Sciatic nerve (tissue), 2 donors: Measurements from ENCODE around the gene CACNA2D3. TPM values are rescaled to one million over a fixed set of nuclear protein-coding genes. Genes with fewer than 3 reads are reported as not detected.

Experiments
- ATAC-seq: fragments of 200-7000 bp; cut with Tn5 transposase; one replicate; pipeline ENCODE4 v1.9.1; 2020; ENCODE audit warnings: mild to moderate bottlenecking, moderate library complexity
- DNase-seq: peaks from one replicate; pipeline ENCODE4 v3.0.0-alpha.2; 2020; ENCODE audit warnings: low spot score
- intact Hi-C: fragments of 100-400 bp; cut with DNase I; formaldehyde crosslinking; loops from one replicate; pipeline ENCODE4 v1.14.2; 2022
- total RNA-seq: library from RNA; stranded (reverse); fragmentation: NEBNext Ultra II Directional; extraction: Animal tissue kit (Norgen Biotek cat#: 25700); gene quantifications from one replicate; pipeline ENCODE4 v1.2.1, GENCODE V29; 2021
- donor health status: DM: no; HTN: no; CAD: no.
- donor health status: DM: no; HTN: no; CAD: no.

Gene CACNA2D3
- total RNA-seq, 1 donor from 2014 or later = 6.9 TPM

DNA sequence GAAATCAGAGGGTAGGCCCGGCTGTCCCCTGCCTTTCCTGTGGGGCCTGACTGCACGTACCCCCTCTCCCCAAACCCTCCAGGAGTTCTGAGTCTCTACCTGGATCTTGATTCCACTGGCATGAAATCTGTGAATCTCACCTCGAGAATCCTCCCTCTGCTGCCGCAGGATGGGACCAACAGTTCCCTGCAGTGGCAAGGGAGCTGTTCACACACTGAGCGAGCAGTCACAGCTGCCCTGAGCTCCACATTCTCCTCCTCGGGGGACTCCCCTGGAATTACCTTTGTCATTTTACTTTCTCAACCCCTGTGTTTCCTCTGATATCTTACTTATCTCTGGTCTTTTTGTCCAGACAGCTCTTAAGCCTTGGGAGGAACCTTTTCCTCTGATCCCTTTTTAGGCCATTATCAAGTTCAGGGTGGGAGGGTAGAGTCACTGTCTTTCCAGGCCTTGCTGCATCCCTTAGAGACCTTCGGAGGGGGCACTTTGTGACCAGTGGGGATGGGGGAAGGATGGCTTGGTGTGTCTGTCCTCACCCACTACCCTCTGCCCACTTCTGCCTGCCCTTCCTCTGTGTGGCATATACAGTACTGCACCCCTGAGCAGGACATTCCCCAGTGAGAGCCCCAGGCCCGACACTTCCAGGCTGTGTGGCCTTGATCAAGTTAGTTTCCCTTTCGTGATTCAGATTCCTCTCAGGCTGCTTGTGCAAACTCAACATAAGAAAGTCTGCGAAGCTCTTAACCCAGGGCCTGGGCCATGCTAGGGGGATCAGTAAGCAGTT lies 42.0 kb downstream of the CACNA2D3 start:
- DNase-seq (no peak), ATAC-seq (no peak)
- intact Hi-C loops = no loop called here

DNA sequence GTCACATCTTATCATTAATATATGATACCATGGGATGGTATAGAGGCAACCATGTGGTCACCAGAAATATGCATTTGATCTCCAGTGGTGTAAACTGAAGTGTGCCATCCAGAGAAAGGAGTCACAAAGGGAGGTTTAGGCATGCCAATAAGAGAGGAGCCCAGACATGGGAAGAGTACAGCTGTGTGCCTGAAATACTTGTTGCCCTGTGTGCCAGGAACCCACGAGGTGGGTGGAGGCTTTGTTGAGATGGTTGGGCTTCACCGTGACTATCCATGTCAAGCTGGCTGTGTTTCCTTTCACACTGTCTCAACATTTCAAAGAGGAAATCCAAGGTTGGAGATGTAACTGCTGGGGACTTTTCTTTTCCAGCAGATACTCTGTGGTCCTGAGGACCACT lies 43.5 kb downstream of the CACNA2D3 start:
- DNase-seq (no peak), ATAC-seq (no peak)
- intact Hi-C loops = no loop called here

GRCh38 chr3:54167999-54168398 lies 45.6 kb downstream of the CACNA2D3 start:
- intact Hi-C loops = no loop called here
- DNase-seq = no peak

DNA sequence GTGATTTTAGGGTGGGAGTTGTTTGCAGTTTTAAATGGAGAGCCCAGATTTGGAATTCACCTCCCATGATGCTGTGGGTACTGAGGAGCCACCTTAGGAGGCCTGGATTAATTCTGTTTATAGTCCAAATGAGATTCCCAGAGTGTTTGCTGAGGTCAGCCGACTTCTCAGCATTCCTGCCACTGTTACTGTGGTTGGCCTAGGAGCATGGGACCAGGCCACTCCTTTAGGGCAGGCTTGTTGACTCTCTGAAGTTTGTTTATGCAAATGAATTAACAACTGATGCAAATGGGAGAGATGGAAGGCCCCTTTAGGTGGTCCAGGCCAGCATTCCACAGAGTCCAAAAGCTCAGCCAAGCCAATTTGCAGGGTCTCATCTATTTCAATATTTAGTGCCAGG lies 46.1 kb downstream of the CACNA2D3 start:
- DNase-seq (no peak), ATAC-seq (no peak)
- intact Hi-C loops = no loop called here

More at GRCh38 chr3:54167999-54168398, 45.6 kb downstream of the CACNA2D3 start:
- no peak for ATAC-seq

- intact Hi-C loops = no loop called here
- ATAC-seq = no peak
- no peak for DNase-seq
These were observed 47.2 kb downstream of the CACNA2D3 start for GRCh38 chr3:54169524-54169923.

GRCh38 chr3:54171509-54171908 lies 49.2 kb downstream of the CACNA2D3 start:
- intact Hi-C loops = no loop called here
- ATAC-seq (no peak), DNase-seq (no peak)

GRCh38 chr3:54171951-54172350 lies 49.6 kb downstream of the CACNA2D3 start:
- ATAC-seq = no peak
- intact Hi-C loops = no loop called here
- DNase-seq = no peak

DNA sequence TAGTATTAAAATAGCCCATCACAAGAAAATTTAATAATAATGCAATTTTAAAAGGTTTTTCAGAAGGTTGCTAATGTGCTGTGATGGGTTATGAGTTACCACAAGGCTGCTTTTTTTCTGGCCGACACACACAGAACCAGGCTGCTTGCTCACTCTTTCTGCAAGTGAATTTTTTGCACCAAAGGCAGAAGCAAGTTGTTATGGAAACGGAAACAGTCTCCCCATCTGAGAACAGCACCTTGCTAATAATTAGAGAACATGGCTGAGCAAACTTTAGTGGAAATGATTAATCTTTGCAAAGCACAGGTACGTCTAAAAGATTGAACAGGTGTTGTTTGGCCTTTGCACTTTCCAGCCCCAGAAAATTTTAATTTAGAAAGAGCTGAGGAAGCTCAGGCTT lies 51.0 kb downstream of the CACNA2D3 start:
- no peak for DNase-seq
- intact Hi-C loops = no loop called here

DNA sequence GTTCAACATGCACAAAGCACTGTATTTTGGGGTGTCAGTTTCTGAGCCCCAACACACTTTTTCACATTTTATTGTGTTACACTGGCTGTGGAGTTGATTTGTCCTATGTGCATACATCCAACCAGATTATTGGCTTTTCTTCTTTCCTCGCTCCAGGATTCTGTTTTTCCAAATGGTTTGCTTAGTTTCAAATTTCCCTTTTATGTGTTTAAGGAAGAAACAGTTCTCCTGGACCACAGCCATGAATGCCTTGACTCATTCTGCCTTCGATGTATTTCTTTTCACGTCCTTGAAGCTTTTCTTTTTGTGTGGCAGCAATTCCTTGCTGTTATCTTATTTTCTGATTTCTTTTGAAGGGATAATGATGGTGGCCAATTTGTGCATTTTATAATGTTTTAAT lies 53.8 kb downstream of the CACNA2D3 start:
- ATAC-seq = no peak
- no peak for DNase-seq
- intact Hi-C loops = no loop called here

More for the DNA sequence above, 51.0 kb downstream of the CACNA2D3 start:
- no peak for ATAC-seq

DNA sequence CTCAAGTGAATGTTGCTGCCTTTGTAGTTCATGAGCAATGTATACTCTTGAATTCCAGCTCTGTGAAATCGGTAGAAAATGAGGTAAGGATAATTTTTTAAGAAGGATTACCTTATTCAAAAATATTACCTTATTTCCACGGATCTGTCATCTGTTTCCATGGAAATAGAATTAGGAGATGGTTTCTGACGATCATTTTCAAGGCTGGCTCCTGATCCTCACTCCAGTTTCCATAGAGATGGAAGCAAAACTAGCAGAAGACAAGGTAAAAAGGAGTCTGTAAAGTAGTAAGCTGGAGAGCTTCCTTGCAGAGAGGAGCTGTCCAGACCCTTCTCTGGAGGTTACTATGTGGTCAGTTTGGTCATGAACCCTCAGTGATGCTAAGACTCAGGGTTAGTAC lies 55.5 kb downstream of the CACNA2D3 start:
- ATAC-seq = no peak
- DNase-seq = no peak
- intact Hi-C loops = no loop called here

GRCh38 chr3:54178376-54178775 lies 56.0 kb downstream of the CACNA2D3 start:
- no peak for DNase-seq
- intact Hi-C loops = no loop called here
- no peak for ATAC-seq

- no peak for ATAC-seq
- DNase-seq = no peak
- intact Hi-C loops = no loop called here
These were observed 58.6 kb downstream of the CACNA2D3 start for GRCh38 chr3:54180921-54181320.

GRCh38 chr3:54182242-54182641 lies 59.9 kb downstream of the CACNA2D3 start:
- intact Hi-C loops = no loop called here
- DNase-seq = no peak
- no peak for ATAC-seq

DNA sequence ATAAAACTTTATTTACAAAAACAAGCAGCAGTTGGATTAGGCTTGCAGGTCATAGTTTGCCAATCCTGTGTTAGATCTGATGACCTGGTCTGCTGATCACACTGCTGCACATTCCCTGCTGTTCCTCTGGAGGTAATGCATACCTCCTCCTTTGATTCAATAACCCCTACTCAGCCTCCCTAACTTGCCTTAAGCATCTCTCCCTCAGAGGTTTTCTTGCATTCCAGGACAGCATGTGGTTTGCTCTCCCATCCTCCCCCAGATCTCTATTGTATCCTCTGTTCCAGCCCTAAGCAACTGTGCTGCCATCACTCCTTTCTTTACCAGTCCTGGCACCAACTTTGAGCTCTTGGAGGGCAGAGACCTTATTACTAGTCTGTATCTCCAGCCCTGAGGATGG lies 63.4 kb downstream of the CACNA2D3 start:
- intact Hi-C loops = no loop called here
- DNase-seq = no peak
- ATAC-seq = no peak

GRCh38 chr3:54188176-54188791 lies 65.9 kb downstream of the CACNA2D3 start:
- ATAC-seq (no peak), DNase-seq (no peak)
- intact Hi-C loops = no loop called here

DNA sequence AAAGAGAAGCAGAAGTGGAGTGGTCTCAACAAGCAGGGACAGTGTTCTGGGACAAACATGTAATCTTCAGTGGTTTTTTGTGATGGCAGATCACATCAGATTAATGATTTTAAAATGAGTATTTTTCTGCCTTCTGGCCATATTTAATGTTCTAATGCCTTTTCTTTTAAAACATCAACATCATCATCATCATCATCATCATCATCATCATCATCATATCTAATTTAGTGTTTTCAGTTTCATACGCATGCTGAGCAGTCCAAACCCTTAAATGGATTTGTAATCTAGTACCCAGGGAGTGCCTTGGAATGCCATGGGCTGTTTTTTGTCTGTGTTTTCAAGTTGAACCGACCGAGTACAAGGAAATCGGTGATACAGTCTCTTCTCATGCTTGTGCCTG lies 68.9 kb downstream of the CACNA2D3 start:
- DNase-seq = no peak
- intact Hi-C loops = no loop called here
- ATAC-seq = no peak

- ATAC-seq (no peak), DNase-seq (no peak)
- intact Hi-C loops = no loop called here
These were observed 69.7 kb downstream of the CACNA2D3 start for GRCh38 chr3:54192026-54192425.

- no peak for ATAC-seq
These were observed 70.7 kb downstream of the CACNA2D3 start for GRCh38 chr3:54193093-54193492.

DNA sequence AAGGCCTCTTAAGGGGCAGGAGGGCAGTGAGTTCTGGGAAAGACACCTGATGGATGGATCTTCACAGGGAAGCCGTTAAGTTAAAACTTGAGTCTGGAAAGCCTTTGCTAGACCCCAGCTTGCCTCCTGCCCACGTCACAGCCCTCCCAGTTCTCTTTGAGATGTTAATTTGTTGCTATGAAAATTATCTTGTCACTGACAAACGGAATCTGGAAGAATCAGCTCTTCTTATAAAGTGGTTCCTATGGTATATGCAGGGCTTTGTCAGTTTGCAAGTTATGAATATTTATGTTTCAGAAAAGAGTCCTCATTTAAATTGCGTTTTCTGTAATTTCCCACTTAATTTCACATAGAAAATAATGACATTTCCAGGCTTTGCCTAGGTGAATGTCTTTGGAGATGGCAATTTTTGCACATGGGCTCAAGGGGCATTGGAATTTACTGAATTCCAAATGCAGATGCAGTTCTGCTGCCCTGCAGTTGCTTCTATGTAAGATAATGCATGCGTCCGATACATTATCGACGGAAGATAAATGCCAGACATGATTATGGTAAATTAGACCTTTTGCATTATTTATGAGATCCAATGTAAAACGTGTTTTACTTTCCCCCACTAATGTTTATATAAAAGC lies 74.1 kb downstream of the CACNA2D3 start:
- intact Hi-C loops = no loop called here
- DNase-seq (no peak), ATAC-seq (no peak)

More at GRCh38 chr3:54193093-54193492, 70.7 kb downstream of the CACNA2D3 start:
- intact Hi-C loops = no loop called here
- no peak for DNase-seq

GRCh38 chr3:54197509-54197908 lies 75.2 kb downstream of the CACNA2D3 start:
- ATAC-seq = no peak
- intact Hi-C loops = no loop called here
- DNase-seq = no peak
